ENCODE results near the gene LYPD1.
"Not testable (repeated sequence)": the region's sequence is repeated elsewhere in the genome, so short reads cannot be mapped to it uniquely, and the experiment has no call there.

Gene LYPD1

GRCh38 chr2:132669908-132670495 is at the start of gene LYPD1:
Gene LYPD1 (minus strand): TSS chr2:132670205. CDS start chr2:132669932, 273 bp downstream.
- no peak for DNase-seq

GRCh38 chr2:132719480-132719879 is 49.5 kb upstream of the LYPD1 start:
- no peak for DNase-seq

- no peak for DNase-seq
These were observed 46.9 kb upstream of the LYPD1 start for GRCh38 chr2:132716954-132717353.

GRCh38 chr2:132715386-132716351 is 45.7 kb upstream of the LYPD1 start:
- no peak for DNase-seq

GRCh38 chr2:132703396-132703795 is 33.4 kb upstream of the LYPD1 start:
- DNase-seq, result no peak

GRCh38 chr2:132701810-132702209 is 31.8 kb upstream of the LYPD1 start:
- no peak for DNase-seq

- DNase-seq, result not testable (repeated sequence)
These were observed 29.8 kb upstream of the LYPD1 start for GRCh38 chr2:132699802-132700201.

- not testable (repeated sequence) for DNase-seq
These were observed 28.3 kb upstream of the LYPD1 start for GRCh38 chr2:132698347-132698746.

- DNase-seq, result no peak
These were observed 27.7 kb upstream of the LYPD1 start for GRCh38 chr2:132697556-132698205.

GRCh38 chr2:132692816-132693215 is 22.8 kb upstream of the LYPD1 start:
- no peak for DNase-seq

- DNase-seq, result no peak
These were observed 21.6 kb upstream of the LYPD1 start for GRCh38 chr2:132691556-132691955.

- no peak for DNase-seq
These were observed 20.8 kb upstream of the LYPD1 start for GRCh38 chr2:132690664-132691303.

- no peak for DNase-seq
These were observed 11.8 kb upstream of the LYPD1 start for GRCh38 chr2:132681766-132682165.

- DNase-seq, result no peak
These were observed 10.5 kb upstream of the LYPD1 start for GRCh38 chr2:132680544-132680943.

GRCh38 chr2:132678483-132678882 is 8.5 kb upstream of the LYPD1 start:
- DNase-seq, result no peak

GRCh38 chr2:132677661-132678060 is 7.7 kb upstream of the LYPD1 start:
- DNase-seq, result no peak

GRCh38 chr2:132676999-132677398 is 7.0 kb upstream of the LYPD1 start:
- no peak for DNase-seq

- no peak for DNase-seq
These were observed 1.3 kb upstream of the LYPD1 start for GRCh38 chr2:132671151-132671835.

- DNase-seq, result no peak
These were observed 618 bp upstream of the LYPD1 start for GRCh38 chr2:132670496-132671150.

- no peak for DNase-seq
These were observed 758 bp downstream of the LYPD1 start for GRCh38 chr2:132668987-132669907.

Data from COR-L47 (cell line).